ENCODE results near the gene KANSL1. TPM values are rescaled to one million over a fixed set of nuclear protein-coding genes. Genes with fewer than 3 reads are reported as not detected.

Gene KANSL1
- total RNA-seq, 1 donor from 2014 or later = 136 TPM

GRCh38 chr17:46197530-46197929 is 4.3 kb upstream of the KANSL1 start:
- Histone ChIP-seq H3F3A (ENCODE audit: low read depth) (peaks cover 40% of the 10 kb centered on the region), H3K4me1 (peaks cover 8% of the 10 kb centered on the region), H3K27ac (no peak overlapping the region), H3K4me2 (no peak overlapping the region), H3K9me3 (ENCODE audit: low read depth) (no peaks in the 10 kb centered on the region), H3K27me3 (no peaks in the 10 kb centered on the region), H4K20me1 (ENCODE audit: low read depth) (peaks cover 41% of the 10 kb centered on the region), H2AFZ (replicated peaks) (no peak overlapping the region), H3K9ac (no peak overlapping the region), H3K36me3 (no peaks in the 10 kb centered on the region), H3K79me2 (ENCODE audit: low read depth) (peaks cover 93% of the 10 kb centered on the region), H3K4me3 (no peak overlapping the region)
- TF ChIP-seq EZH2phosphoT487 (IDR thresholded peaks at IDR 0.05) (no peak), CTCF (IDR thresholded peaks at IDR 0.05) (no peak), EZH2 (IDR thresholded peaks at IDR 0.05) (no peak)
- H3K4me3 Mint-ChIP-seq = no peak overlapping the region
- peaks cover 32% of the 10 kb centered on the region for H3K36me3 Mint-ChIP-seq
- peaks cover 9% of the 10 kb centered on the region for H3K4me1 Mint-ChIP-seq
- DNase-seq (ENCODE audit: low spot score) = no peak
- H3K27ac Mint-ChIP-seq = no peak overlapping the region
- peaks cover 33% of the 10 kb centered on the region for H3K9me3 Mint-ChIP-seq
- peaks cover 2% of the 10 kb centered on the region for H3K27me3 Mint-ChIP-seq (ENCODE audit: insufficient read depth, low read depth)

- H3F3A ChIP-seq (ENCODE audit: low read depth) = peaks cover 48% of the 10 kb centered on the region
- no peaks in the 10 kb centered on the region for H3K36me3 ChIP-seq
- no peak overlapping the region for H3K27ac ChIP-seq
- no peaks in the 10 kb centered on the region for H3K27me3 ChIP-seq
- H2AFZ ChIP-seq (replicated peaks) = no peak overlapping the region
- peaks cover 40% of the 10 kb centered on the region for H4K20me1 ChIP-seq (ENCODE audit: low read depth)
- Mint-ChIP-seq H3K36me3 (peaks cover 29% of the 10 kb centered on the region), H3K4me1 (peaks cover 11% of the 10 kb centered on the region), H3K9me3 (peaks cover 27% of the 10 kb centered on the region), H3K27me3 (ENCODE audit: insufficient read depth, low read depth) (peaks cover 2% of the 10 kb centered on the region), H3K4me3 (no peak overlapping the region), H3K27ac (no peak overlapping the region)
- no peak overlapping the region for H3K9ac ChIP-seq
- no peaks in the 10 kb centered on the region for H3K9me3 ChIP-seq (ENCODE audit: low read depth)
- no peak overlapping the region for H3K4me2 ChIP-seq
- no peak overlapping the region for H3K4me3 ChIP-seq
- no peak for TF ChIP-seq CTCF (IDR thresholded peaks at IDR 0.05)
- no peak for TF ChIP-seq EZH2phosphoT487 (IDR thresholded peaks at IDR 0.05)
- TF ChIP-seq EZH2 (IDR thresholded peaks at IDR 0.05) = no peak
- H3K4me1 ChIP-seq = peaks cover 10% of the 10 kb centered on the region
- DNase-seq (ENCODE audit: low spot score) = no peak
- peaks cover 93% of the 10 kb centered on the region for H3K79me2 ChIP-seq (ENCODE audit: low read depth)
Measured at GRCh38 chr17:46195939-46196716, 2.9 kb upstream of the KANSL1 start.

GRCh38 chr17:46195217-46195855 is 2.1 kb upstream of the KANSL1 start:
- H3K27me3 ChIP-seq = no peaks in the 10 kb centered on the region
- TF ChIP-seq CTCF (IDR thresholded peaks at IDR 0.05) (no peak), EZH2phosphoT487 (IDR thresholded peaks at IDR 0.05) (no peak), EZH2 (IDR thresholded peaks at IDR 0.05) (no peak)
- no peak overlapping the region for H3K9ac ChIP-seq
- no peak for DNase-seq (ENCODE audit: low spot score)
- peaks cover 20% of the 10 kb centered on the region for H3K9me3 Mint-ChIP-seq
- no peaks in the 10 kb centered on the region for H3K36me3 ChIP-seq
- H3K36me3 Mint-ChIP-seq = peaks cover 23% of the 10 kb centered on the region
- H3K9me3 ChIP-seq (ENCODE audit: low read depth) = no peaks in the 10 kb centered on the region
- H4K20me1 ChIP-seq (ENCODE audit: low read depth) = peaks cover 44% of the 10 kb centered on the region
- peaks cover 18% of the 10 kb centered on the region for H3K4me1 ChIP-seq
- peaks cover 93% of the 10 kb centered on the region for H3K79me2 ChIP-seq (ENCODE audit: low read depth)
- peaks cover 48% of the 10 kb centered on the region for H3F3A ChIP-seq (ENCODE audit: low read depth)
- no peak overlapping the region for H3K27ac ChIP-seq
- H3K4me3 ChIP-seq = no peak overlapping the region
- no peak overlapping the region for H3K4me2 ChIP-seq
- H2AFZ ChIP-seq (replicated peaks) = no peak overlapping the region
- peak overlapping the region; percentile 36 for H3K4me3 Mint-ChIP-seq
- H3K27me3 Mint-ChIP-seq (ENCODE audit: insufficient read depth, low read depth) = peaks cover 2% of the 10 kb centered on the region
- peaks cover 16% of the 10 kb centered on the region for H3K4me1 Mint-ChIP-seq
- peak overlapping the region; percentile 57 for H3K27ac Mint-ChIP-seq
